Cardiac muscle cell (in vitro differentiated cells and primary cell): ENCODE measurements around the gene ACADS. TPM values are rescaled to one million over a fixed set of nuclear protein-coding genes. Genes with fewer than 3 reads are reported as not detected.
A peak's percentile ranks its signal among the peaks of the same experiment; 100 is the strongest.

Source experiments
- DNase-seq, 2 donors: peaks; one replicate each; pipeline versions ENCODE4 v3.0.0 to v3.0.0-alpha.2; 2010 to 2017; ENCODE audit warnings: low read depth in 1 of 2, low spot score in 1 of 2
- H3K27ac ChIP-seq: fragments of 200-600 bp; sonication (generic); 2 replicates; pipeline ENCODE4 v1.5.1; 2016
- H3K27me3 ChIP-seq: fragments of 200-600 bp; sonication (generic); 2 replicates; pipeline ENCODE4 v1.6.0; 2016; ENCODE audit warnings: control low read depth
- H3K36me3 ChIP-seq: fragments of 200-600 bp; sonication (generic); 2 replicates; pipeline ENCODE4 v1.5.1; 2016; ENCODE audit warnings: control low read depth
- H3K4me1 ChIP-seq: fragments of 200-600 bp; sonication (generic); 2 replicates; pipeline ENCODE4 v1.8.1; 2017; ENCODE audit warnings: low read depth, mild to moderate bottlenecking, mixed run types
- H3K4me3 ChIP-seq: fragments of 200-600 bp; sonication (generic); 2 replicates; pipeline ENCODE4 v1.5.1; 2016; ENCODE audit warnings: mild to moderate bottlenecking
- H3K9me3 ChIP-seq: fragments of 200-600 bp; sonication (generic); 2 replicates; pipeline ENCODE4 v1.5.1; 2017; ENCODE audit warnings: low read depth, mild to moderate bottlenecking, control low read depth
- CTCF ChIP-seq: IDR thresholded peaks from 2 replicates; pipeline ENCODE4 v1.5.1; 2012; ENCODE audit warnings: low read depth, mild to moderate bottlenecking, low read length
- polyA plus RNA-seq: library from polyadenylated mRNA; unstranded; fragments of >200 nt; fragmentation: Nextera tagmentation; extraction: Ambion mirVana; gene quantifications from 2 replicates; pipeline ENCODE4 v1.2.1, GENCODE V29; 2016
- total RNA-seq: library from RNA; depleted of rRNA; stranded (reverse); fragments of >200 nt; gene quantifications from 2 replicates; pipeline ENCODE4 v1.2.3, GENCODE V29; 2016

ACADS gene
- total and polyA plus RNA-seq, 2 experiments from 2014 or later = 35.9 to 59.8 TPM

- no peak overlapping the region for H3K4me3 ChIP-seq
- no peak overlapping the region for H3K27ac ChIP-seq
- no peaks in the 10 kb centered on the region for H3K4me1 ChIP-seq
- no peaks in the 10 kb centered on the region for H3K9me3 ChIP-seq
- H3K36me3 ChIP-seq = no peaks in the 10 kb centered on the region
- no peak for TF ChIP-seq CTCF
- H3K27me3 ChIP-seq = no peaks in the 10 kb centered on the region
- no peak for DNase-seq
Observed at GRCh38 chr12:120733574-120733973, 7.9 kb downstream of the ACADS start.

GRCh38 chr12:120734210-120734609 is 8.6 kb downstream of the ACADS start:
- no peaks in the 10 kb centered on the region for H3K36me3 ChIP-seq
- no peak overlapping the region for H3K27ac ChIP-seq
- DNase-seq = no peak
- H3K4me3 ChIP-seq = no peak overlapping the region
- H3K4me1 ChIP-seq = no peaks in the 10 kb centered on the region
- H3K27me3 ChIP-seq = no peaks in the 10 kb centered on the region
- no peak for TF ChIP-seq CTCF
- no peaks in the 10 kb centered on the region for H3K9me3 ChIP-seq

- no peak overlapping the region for H3K4me3 ChIP-seq
- no peaks in the 10 kb centered on the region for H3K4me1 ChIP-seq
- H3K9me3 ChIP-seq = no peaks in the 10 kb centered on the region
- no peak overlapping the region for H3K27ac ChIP-seq
- TF ChIP-seq CTCF = no peak
- no peaks in the 10 kb centered on the region for H3K27me3 ChIP-seq
- no peak for DNase-seq
- no peaks in the 10 kb centered on the region for H3K36me3 ChIP-seq
Observed at GRCh38 chr12:120735181-120735580, 9.6 kb downstream of the ACADS start.

- no peaks in the 10 kb centered on the region for H3K9me3 ChIP-seq
- DNase-seq = no peak
- H3K4me1 ChIP-seq = no peaks in the 10 kb centered on the region
- no peaks in the 10 kb centered on the region for H3K27me3 ChIP-seq
- H3K36me3 ChIP-seq = no peaks in the 10 kb centered on the region
- H3K27ac ChIP-seq = no peak overlapping the region
- H3K4me3 ChIP-seq = no peak overlapping the region
- TF ChIP-seq CTCF = no peak
Observed at GRCh38 chr12:120736404-120737331, 11.0 kb downstream of the ACADS start.

GRCh38 chr12:120737557-120738251 is 12.1 kb downstream of the ACADS start:
- H3K27ac ChIP-seq = no peak overlapping the region
- no peaks in the 10 kb centered on the region for H3K4me1 ChIP-seq
- TF ChIP-seq CTCF = peak; percentile 42
- H3K27me3 ChIP-seq = no peaks in the 10 kb centered on the region
- DNase-seq = peak in 1 of 2 donors; percentile 45
- no peak overlapping the region for H3K4me3 ChIP-seq
- no peaks in the 10 kb centered on the region for H3K36me3 ChIP-seq
- no peaks in the 10 kb centered on the region for H3K9me3 ChIP-seq
